Omental fat pad (tissue), 4 donors: ENCODE measurements around the gene OLFML2A. TPM values are rescaled to one million over a fixed set of nuclear protein-coding genes. Genes with fewer than 3 reads are reported as not detected.

Experiments used
- ATAC-seq: fragments of 150-250 bp; one replicate; pipeline ENCODE4 v1.9.1; 2016; ENCODE audit warnings: mild to moderate bottlenecking, moderate library complexity; ENCODE audit not compliant: low FRiP score
- DNase-seq: peaks from one replicate; pipeline ENCODE4 v3.0.0-alpha.2; 2019; ENCODE audit warnings: low spot score
- total RNA-seq, 4 donors: library from RNA; depleted of rRNA; stranded (reverse); fragments of >200 nt; gene quantifications; one replicate each; pipeline ENCODE4 v1.1.0, GENCODE V29; 2016
- TF ChIP-seq, protein P1 (sequence below), 3 donors: fragments of 450-650 bp; IDR thresholded peaks; one replicate each; pipeline ENCODE4 v1.5.1; 2016 to 2017; ENCODE audit warnings: antibody characterized with exemption in 3 of 3, mild to moderate bottlenecking in 3 of 3, moderate library complexity in 2 of 3

OLFML2A gene
- total RNA-seq, 4 donors from 2014 or later = 6.0 to 62.6 (median 10.8) TPM

DNA sequence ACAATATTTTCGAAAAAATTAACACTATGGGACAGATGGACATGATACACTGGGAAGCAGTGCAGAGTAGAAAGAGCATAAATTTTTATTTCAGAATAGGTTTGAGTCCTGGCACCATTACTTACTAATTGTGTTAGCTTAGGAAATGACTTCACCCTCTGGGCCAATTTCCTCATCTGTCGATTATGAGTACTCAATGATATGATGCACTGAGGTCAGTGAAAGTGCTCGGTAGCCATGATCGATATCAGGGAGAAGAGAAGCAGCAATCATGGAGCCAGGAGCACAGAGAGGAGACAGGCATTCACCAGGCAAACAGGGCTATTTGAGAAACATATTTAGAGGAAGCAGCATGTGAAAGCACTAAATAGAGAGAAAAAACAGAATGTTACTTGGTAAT, 35.3 kb upstream of the OLFML2A start:
- TF ChIP-seq, protein P1, sequence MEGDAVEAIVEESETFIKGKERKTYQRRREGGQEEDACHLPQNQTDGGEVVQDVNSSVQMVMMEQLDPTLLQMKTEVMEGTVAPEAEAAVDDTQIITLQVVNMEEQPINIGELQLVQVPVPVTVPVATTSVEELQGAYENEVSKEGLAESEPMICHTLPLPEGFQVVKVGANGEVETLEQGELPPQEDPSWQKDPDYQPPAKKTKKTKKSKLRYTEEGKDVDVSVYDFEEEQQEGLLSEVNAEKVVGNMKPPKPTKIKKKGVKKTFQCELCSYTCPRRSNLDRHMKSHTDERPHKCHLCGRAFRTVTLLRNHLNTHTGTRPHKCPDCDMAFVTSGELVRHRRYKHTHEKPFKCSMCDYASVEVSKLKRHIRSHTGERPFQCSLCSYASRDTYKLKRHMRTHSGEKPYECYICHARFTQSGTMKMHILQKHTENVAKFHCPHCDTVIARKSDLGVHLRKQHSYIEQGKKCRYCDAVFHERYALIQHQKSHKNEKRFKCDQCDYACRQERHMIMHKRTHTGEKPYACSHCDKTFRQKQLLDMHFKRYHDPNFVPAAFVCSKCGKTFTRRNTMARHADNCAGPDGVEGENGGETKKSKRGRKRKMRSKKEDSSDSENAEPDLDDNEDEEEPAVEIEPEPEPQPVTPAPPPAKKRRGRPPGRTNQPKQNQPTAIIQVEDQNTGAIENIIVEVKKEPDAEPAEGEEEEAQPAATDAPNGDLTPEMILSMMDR (IDR thresholded peaks at IDR 0.05) = no peak
- DNase-seq (no peak), ATAC-seq (no peak)

DNA sequence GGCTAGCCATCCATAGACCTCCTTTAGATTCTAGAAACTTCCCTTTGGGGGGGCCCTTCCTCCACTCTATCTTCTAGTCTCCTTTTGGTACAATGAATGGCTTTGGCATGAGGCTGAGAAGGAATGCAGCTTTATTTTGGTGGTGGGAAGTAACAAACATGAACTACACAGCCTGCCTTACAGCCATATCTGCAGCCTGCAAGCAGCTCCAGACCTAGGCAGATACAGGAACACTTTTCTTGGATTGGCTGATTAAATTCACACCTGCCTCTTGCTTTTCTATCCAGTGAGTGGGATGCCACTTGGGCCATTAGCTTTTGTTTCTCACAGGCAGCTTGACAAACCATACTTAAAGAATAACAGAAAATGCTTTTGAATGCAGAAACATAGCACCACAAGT, 34.0 kb upstream of the OLFML2A start:
- DNase-seq = no peak
- ATAC-seq = no peak
- TF ChIP-seq, protein P1 (IDR thresholded peaks at IDR 0.05) = no peak

DNA sequence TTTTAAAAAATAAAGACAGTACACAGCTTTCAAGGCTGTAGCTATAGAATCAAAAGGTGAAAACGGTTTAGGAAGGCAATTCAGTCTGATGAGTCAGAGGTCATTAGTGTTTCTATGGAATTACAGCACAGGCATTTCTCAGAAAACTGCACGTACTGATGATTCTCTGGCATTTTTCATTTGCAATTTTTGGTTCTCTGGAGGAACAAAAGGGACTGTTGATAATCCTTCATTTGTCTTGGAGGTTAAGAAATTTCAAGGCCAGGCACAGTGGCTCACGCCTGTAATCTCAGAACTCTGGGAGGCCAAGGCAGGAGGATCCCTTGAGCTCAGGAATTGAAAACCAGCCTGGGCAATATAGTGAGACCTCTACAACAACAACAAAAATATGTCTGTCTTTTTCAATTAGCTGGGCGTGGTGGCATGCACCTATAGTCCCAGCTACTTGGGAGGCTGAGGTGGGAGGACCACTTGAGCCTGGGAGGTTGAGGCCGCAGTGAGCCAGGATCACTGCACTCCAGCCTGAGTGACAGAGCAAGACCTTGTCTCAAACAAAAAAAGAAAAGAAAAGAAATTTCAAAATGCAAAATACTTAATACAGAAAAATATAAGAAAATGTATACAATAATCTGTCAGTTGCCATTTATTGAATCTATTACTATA, 33.1 kb upstream of the OLFML2A start:
- ATAC-seq (no peak), DNase-seq (no peak)
- TF ChIP-seq, protein P1 (IDR thresholded peaks at IDR 0.05) = no peak

DNA sequence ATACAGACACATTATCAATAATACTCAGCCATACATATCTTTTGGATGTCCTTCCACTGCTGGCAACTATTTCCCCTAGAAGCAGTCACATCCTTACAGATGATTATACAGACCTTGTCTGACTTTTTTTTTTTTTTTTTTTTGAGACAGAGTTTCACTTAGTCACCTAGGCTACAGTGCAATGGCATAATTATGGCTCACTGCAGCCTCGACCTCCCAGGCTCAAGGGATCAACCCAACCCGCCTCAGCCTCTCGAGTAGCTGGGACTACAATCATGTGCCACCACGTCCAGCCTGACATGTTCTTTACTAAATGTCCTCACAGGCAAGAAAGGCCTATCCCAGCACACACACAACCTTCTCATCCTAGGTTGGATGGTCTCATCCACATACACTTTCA, 29.9 kb upstream of the OLFML2A start:
- TF ChIP-seq, protein P1 (IDR thresholded peaks at IDR 0.05) = no peak
- ATAC-seq (no peak), DNase-seq (no peak)

DNA sequence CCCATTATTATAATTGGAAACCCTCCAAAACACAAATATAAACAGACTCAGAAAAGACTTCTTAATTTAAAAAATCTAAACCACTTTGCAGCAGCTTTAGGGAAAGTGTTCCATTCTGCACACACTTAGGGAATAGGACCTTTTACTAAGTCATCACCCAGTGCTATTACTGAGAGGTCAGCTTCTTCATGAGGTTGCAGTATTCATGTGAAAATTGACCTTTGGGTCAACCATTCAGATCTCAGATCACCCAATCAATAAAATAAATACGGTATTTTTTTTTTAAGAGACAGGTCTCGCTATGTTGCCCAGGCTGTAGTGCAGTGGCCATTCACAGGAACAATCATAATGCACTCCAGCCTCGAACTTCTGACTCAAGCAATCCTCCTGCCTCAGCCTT, 27.6 kb upstream of the OLFML2A start:
- ATAC-seq = no peak
- DNase-seq = no peak
- TF ChIP-seq, protein P1 (IDR thresholded peaks at IDR 0.05) = no peak

DNA sequence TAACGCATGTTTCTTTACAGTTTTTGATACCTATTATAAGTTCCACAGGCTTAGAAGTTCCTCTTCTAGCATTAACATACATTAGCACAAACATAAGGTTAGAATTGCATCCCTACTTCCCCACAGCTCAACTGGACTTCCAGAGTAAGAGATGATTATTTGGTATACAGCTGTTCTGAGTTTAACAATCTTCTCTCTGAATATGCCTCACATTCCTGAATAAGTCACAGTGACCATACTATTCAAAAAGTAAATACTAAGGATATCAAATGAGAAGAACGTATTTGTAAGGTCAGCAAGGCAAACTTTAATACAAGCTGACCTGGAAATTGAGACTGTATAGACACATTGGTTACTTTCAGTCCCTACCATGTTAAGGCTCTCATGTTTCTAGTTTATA, 27.2 kb upstream of the OLFML2A start:
- ATAC-seq = no peak

DNA sequence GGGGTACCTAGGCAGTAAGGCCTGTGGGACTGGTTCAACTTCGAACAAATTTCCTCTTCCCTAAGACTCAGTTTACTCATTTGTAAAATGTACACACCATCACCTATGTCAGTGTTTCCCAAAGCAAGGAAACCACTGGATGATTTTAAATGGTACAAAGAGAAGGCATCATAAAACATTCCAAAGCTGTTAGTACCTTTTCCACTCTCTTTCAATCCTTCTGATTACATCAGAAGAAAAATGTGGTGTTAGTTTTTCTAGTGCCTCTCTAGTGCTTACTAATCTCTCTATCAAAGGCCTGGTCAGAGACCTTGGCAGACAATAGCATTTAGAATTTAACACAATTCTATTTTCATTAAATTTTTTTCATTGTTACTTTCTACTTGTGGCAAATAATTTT, 24.0 kb upstream of the OLFML2A start:
- ATAC-seq = no peak
- no peak for DNase-seq
- TF ChIP-seq, protein P1 (IDR thresholded peaks at IDR 0.05) = no peak

More for the DNA sequence above, 27.2 kb upstream of the OLFML2A start:
- no peak for DNase-seq
- TF ChIP-seq, protein P1 (IDR thresholded peaks at IDR 0.05) = no peak
